ENCODE data around the gene GSTA5.
A peak's percentile ranks its signal among the peaks of the same experiment; 100 is the strongest.
"Not testable (repeated sequence)": the region's sequence is repeated elsewhere in the genome, so short reads cannot be mapped to it uniquely, and the experiment has no call there.

Gene GSTA5

GRCh38 chr6:52840763-52841585 lies at the start of gene GSTA5:
Gene GSTA5 (minus strand): TSS chr6:52840813.
- DNase-seq: no peak

GRCh38 chr6:52890018-52890417 lies 49.4 kb upstream of the GSTA5 start:
- DNase-seq: no peak

GRCh38 chr6:52887910-52888524 lies 47.4 kb upstream of the GSTA5 start:
- no peak for DNase-seq

DNA sequence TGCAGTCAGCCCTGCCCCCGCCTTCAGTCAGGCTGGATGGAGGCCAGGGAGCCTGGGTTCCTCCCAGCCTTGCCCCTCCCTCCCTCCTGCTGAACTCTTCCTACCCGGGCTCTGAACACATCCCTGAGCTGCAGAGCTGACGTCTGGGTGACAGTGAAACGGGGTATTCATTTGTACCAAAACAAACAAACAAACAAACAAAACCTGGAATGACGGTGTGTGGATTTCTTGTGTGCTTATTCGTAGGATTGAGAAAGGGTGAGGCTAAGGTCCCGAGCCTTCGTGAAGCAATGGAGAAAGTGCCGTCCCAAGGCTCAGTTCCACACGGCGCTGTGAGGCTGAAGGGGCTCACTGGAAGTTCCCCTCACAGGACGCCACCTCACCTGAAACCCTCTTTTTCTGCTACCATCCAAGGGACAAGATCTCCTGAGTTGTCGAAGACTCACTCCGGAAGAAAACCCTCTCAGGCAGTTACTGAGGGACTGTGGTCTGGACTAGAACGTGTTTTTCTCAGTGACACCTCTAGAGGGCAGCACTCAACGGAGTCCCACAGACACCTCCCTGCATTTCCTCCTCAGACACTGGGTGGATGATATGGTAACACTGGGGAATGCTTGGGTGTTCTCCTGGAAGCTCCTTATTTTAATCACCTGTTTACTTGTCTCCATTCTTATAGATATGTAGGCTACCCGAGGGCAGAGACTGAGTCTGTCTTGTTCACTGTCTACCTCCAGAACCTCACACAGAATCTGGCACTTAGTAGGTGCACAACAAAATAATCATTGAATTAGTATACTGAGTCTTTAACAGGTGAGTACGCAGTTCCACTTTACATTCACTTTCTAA lies 41.6 kb upstream of the GSTA5 start:
- peak; percentile 72 for DNase-seq

- no peak for DNase-seq
These were observed 41.0 kb upstream of the GSTA5 start for GRCh38 chr6:52881662-52881995.

- no peak for DNase-seq
These were observed 37.2 kb upstream of the GSTA5 start for GRCh38 chr6:52877786-52878185.

GRCh38 chr6:52877168-52877567 lies 36.6 kb upstream of the GSTA5 start:
- DNase-seq: no peak

GRCh38 chr6:52876056-52876787 lies 35.6 kb upstream of the GSTA5 start:
- no peak for DNase-seq

GRCh38 chr6:52872031-52872430 lies 31.4 kb upstream of the GSTA5 start:
- no peak for DNase-seq

DNA sequence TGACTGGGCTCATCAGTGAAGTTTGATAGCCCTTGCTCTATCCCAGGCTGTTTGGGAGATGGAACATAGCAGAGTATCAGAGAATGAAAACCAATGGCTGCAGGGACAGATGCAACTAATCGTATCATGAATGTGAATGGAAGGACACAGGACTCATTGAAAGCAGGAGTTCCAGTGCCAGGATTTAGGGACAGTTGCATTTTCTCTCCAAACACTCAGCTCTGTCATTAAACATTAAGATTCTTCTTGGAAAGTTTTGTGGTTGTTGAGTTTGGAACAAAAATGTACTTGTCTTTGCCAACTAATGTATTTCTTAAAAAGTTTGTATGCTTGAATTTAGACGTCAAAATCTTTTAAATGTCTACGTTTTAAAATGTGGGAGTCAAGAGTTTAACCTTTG lies 31.0 kb upstream of the GSTA5 start:
- DNase-seq: no peak

DNA sequence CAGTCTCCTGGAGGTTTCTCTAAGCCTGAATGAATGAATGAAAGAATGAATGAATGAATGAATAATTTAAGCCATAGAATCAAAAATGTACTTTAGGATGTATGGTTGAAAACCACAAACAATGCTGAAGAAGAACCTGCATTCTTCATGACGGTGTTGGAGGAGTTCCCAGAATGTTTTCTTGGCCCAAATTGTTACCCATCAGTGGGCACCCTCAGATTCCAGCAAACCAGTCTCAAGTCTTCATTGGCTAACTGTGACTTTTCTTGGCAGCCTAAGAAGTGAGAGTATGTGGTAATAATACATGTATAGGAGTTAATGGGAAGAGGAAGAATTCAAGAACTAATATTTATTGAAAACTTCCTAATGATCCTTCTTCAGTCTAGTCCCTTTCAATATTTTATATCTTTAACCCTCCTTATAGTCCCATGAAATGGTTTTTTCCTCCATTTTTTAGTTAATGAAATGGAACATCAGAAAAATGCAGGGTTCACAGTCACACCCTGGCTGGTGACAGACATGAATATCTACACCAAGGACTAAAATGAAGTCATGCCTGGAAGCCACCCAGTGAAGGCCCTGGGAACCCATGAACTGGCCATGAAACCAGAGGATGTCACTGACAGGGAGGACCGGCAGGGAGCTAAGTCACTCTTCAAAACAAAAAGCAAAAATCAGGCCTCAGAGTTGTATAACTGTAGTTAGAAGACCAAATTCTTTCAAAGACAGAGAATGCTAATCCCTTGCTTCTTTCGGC lies 29.9 kb upstream of the GSTA5 start:
- not testable (repeated sequence) for DNase-seq

DNA sequence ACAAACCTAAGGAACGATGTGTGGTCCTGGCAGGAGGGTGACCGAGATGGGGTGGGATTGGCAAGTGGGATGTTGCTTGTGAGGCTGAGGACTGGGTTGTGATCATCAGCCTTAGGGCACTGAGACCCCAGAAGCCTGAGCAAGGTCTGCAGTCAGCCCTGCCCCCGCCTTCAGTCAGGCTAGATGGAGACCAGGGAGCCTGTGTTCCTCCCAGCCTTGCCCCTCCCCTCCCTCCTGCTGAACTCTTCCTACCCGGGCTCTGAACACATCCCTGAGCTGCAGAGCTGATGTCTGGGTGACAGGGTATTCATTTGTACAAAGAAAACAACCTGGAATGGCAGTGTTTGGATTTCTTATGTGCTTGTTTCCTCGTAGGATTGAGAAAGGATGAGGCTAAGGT lies 28.3 kb upstream of the GSTA5 start:
- DNase-seq: not testable (repeated sequence)

DNA sequence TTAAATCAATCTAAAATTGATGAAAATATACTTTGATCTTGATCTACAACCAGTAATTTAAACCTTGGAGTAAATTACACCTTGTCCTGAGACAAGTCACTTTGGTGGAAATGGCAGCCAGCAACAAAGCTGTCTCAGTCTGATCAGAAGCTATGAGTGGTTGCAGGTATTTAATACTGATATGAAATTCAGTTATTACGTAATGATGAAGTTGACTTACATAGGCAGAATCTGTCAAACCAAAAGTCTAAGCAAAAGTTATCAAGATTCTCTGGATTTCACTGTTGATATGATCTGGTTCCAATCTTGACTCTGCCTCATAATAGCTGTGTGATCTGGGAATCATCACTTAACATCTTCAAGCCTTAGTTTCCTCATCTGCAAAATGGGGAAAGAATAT lies 27.6 kb upstream of the GSTA5 start:
- DNase-seq: no peak

DNA sequence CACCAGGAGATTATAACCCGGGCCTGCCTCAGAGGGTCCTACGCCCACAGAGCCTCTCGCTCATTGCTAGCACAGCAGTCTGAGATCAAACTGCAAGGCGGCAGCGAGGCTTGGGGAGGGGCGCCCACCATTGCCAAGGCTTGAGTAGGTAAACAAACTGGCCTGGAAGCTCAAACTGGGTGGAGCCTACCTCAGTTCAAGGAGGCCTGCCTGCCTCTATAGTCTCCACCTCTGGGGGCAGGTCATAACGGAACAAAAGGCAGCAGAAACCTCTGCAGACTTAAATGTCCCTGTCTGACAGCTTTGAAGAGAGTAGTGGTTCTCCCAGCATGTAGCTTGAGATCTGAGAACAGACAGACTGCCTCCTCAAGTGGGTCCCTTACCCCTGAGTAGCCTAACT lies 20.5 kb upstream of the GSTA5 start:
- not testable (repeated sequence) for DNase-seq

DNA sequence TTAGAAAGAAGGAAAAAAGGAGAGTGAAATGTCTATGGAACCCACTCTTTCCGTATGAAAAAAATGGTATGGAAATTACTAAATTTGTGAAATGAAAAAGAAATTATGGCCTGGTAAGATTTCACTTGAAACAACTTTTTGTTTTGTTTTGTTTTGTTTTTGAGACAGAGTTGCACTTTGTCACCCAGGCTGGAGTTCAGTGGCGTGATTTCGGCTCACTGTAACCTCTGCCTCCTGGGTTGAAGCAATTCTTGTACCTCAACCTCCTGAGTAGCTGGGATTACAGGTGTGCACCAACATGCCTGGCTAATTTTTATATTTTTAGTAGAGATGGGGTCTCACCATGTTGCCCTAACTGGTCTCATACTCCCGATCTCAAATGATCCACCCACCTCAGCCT lies 17.8 kb upstream of the GSTA5 start:
- no peak for DNase-seq

GRCh38 chr6:52856137-52856536 lies 15.5 kb upstream of the GSTA5 start:
- not testable (repeated sequence) for DNase-seq

- no peak for DNase-seq
These were observed 8.5 kb upstream of the GSTA5 start for GRCh38 chr6:52849137-52849536.

DNA sequence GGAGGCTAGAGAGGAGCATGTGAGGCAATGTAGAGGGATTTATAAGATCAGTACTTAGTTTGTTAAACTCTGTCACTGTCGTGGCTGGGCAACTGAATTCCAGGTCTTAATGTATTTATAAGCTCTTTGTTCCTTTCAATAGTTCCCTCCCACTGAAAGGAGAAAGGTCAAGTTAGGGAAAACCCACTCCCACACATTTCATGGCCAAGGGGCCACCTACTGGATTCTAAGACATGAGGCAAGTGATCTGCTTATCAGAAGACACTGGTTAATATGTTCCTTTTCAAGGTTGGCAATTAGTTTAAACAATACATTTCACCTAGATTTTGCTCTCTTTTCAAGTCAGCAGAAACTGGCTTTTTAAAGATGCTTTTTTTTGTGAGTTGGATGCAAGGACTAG lies 5.4 kb upstream of the GSTA5 start:
- DNase-seq: no peak

GRCh38 chr6:52843605-52844004 lies 3.0 kb upstream of the GSTA5 start:
- DNase-seq: no peak

DNA sequence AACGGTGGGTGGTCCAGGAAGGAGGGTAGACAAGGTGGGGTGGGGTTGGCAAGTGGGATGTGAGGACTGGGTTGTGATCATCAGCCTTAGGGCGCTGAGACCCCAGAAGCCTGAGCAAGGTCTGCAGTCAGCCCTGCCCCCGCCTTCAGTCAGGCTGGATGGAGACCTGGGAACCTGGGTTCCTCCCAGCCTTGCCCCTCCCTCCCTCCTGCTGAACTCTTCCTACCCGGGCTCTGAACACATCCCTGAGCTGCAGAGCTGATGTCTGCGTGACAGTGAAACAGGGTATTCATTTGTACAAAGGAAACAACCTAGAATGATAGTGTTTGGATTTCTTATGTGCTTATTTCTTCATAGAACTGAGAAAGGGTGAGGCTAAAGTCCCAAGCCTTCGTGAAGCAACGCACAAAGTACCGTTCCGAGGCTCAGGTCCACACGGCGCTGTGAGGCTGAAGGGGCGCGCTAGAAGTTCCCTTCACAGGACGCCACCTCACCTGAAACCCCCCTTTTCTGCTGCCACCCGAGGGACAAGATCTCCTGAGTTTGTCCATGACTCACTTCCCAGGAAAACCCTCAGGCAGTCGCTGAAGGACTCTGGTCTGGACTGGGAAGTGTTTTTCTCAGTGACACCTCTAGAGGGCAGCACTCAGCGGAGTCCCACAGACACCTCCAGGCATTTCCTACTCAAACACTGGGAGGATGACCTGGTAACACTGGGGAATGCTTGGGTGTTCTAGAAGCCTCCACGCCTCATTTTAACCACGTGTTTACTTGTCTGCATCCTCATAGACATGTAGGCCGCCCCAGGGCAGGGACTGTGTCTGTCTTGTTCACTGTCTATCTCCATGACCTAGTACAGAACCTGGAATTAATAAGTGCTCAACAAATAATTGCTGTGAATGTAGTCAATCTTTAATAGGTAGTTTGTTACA lies 1.2 kb downstream of the GSTA5 start:
- DNase-seq: peak; percentile 36

DNA sequence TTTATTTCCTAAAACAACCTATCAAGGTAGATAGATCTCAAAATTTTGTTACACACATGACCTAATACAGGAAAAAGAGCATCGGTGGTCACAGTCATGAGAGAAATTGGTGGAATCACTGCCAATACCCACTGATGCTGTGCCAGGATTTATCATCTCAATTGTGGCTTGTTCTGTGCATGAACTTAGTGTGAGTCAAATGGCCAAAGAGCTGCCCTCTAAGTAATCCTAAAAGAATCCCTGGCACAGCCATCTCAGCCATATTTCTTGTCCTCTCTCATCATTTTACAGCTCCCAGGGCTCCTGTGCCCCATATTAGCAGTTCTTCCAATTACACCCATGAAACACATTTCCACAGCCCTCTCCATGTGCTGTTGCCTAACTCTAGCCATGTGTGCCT lies 6.1 kb downstream of the GSTA5 start:
- DNase-seq: no peak

Data from left hindlimb (tissue), 1 donor.